ENCODE measurements around the gene GSAP. TPM values are rescaled to one million over a fixed set of nuclear protein-coding genes. Genes with fewer than 3 reads are reported as not detected.

GSAP gene
- total RNA-seq, 4 donors from 2014 or later, result 20.8 to 29.1 (median 24.4) TPM

DNA sequence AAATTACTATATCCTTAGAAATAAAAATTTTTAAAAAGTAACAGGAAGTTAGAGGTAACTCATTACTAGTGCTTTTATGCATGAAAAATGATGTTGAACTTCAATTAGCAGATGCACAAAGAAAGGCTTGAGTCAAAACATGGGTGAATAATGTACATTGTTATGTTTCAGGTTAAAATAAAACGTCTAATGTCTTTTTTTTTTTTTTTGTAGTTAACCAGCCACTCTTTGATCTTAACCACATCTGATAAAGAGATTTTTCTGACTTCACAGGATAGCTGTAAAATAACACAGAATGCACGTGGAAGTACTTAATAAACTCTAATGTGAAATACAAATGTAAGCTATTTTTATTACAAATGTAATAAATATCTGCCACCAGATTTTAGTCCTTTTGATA lies 61.7 kb downstream of the GSAP start:
- TF ChIP-seq, protein P1, sequence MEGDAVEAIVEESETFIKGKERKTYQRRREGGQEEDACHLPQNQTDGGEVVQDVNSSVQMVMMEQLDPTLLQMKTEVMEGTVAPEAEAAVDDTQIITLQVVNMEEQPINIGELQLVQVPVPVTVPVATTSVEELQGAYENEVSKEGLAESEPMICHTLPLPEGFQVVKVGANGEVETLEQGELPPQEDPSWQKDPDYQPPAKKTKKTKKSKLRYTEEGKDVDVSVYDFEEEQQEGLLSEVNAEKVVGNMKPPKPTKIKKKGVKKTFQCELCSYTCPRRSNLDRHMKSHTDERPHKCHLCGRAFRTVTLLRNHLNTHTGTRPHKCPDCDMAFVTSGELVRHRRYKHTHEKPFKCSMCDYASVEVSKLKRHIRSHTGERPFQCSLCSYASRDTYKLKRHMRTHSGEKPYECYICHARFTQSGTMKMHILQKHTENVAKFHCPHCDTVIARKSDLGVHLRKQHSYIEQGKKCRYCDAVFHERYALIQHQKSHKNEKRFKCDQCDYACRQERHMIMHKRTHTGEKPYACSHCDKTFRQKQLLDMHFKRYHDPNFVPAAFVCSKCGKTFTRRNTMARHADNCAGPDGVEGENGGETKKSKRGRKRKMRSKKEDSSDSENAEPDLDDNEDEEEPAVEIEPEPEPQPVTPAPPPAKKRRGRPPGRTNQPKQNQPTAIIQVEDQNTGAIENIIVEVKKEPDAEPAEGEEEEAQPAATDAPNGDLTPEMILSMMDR (IDR thresholded peaks at IDR 0.05), result no peak
- DNase-seq (ENCODE audit: low spot score) (no peak), ATAC-seq (ENCODE audit: low FRiP score) (no peak)

DNA sequence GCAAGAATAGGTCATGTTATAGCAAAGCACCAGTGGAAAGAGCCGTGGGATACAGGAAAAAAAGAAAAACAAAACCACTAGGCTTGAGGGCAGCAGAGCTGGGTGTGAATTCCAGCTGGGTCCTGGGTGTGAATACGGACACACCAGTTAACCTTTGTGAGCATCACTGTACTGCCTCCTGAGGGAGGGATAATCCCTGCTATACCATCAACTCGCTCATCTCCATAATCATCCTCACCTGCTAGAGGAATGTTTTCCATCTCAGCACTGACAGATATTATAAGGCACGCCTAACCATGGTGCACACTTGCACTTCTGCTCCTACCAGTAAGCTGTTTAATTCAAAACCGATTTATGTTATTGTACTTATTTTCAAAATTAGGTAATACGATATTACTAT lies 62.2 kb downstream of the GSAP start:
- ATAC-seq (ENCODE audit: low FRiP score) (no peak), DNase-seq (ENCODE audit: low spot score) (no peak)
- TF ChIP-seq, protein P1 (IDR thresholded peaks at IDR 0.05), result no peak

DNA sequence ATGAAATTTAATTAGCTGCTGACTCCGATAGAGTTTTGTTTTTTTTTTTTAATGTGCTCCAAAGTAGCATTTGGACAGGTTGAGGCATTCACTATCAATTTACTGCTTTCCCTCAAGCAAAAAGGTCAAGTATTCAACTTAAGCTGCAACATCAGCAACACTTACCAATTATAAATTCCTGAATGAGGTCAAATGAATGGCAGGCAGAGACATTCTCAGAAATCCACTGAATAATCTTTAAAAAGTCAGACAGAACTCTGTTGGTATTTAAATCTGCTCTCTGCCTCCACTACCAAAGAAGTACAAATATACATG lies 62.8 kb downstream of the GSAP start:
- TF ChIP-seq, protein P1 (IDR thresholded peaks at IDR 0.05), result no peak
- DNase-seq (ENCODE audit: low spot score), result no peak
- ATAC-seq (ENCODE audit: low FRiP score), result no peak

DNA sequence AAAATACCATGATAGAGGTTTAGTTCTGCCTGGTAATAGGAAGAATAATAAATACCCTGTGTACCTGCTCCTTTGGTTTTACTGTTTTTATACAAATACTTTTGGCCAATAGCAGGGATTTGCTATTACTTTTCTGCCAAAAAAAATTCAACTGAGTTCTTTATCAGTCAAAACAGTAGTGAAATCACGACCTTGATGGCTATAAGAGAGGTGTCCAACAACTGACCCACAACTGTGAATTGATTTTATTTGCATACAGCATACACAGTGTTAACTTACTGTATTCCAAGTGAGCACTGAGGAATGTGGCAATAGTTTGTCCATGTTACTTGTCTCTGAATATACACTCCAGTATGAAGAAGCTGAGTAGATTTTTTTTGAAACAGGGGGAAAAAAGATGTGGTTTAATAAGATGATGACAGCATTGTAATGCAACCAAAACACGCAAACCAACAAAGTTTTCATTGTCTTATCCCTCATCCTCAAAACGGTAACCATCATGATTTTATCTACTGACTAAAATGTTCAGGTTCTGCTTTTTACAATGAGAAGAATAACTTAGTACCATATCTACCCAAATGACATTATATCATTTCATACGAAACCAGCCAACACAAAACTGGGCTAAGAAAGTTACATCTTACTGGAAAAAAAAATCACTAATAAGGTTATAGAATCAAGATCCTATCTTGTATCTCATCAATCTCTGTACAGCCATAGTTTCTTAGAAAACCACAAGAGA lies 63.3 kb downstream of the GSAP start:
- DNase-seq (ENCODE audit: low spot score) (no peak), ATAC-seq (ENCODE audit: low FRiP score) (no peak)
- TF ChIP-seq, protein P1 (IDR thresholded peaks at IDR 0.05), result no peak

DNA sequence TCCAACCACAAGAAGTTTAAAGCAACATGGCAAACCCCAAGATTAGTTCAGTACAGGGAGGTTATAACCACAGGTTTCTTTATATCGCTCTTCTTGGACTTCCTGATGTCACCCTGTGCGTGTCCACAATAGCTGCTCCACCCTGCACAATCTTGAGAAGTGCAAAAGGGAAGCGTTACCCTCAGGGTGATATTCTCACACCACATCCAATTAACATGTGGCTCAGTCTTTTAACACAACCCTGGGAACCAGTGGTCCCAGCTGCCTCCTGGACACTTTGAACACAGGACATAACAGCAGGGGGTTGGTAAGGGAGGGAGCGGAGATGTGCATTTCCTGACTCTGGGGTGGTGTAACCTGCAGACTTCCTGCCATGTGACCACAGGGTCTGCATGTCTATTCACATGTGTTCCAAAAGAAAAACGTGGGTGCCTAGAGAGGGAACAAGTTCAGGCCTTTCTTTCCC lies 64.6 kb downstream of the GSAP start:
- ATAC-seq (ENCODE audit: low FRiP score), result no peak
- DNase-seq (ENCODE audit: low spot score), result no peak
- TF ChIP-seq, protein P1 (IDR thresholded peaks at IDR 0.05), result no peak

DNA sequence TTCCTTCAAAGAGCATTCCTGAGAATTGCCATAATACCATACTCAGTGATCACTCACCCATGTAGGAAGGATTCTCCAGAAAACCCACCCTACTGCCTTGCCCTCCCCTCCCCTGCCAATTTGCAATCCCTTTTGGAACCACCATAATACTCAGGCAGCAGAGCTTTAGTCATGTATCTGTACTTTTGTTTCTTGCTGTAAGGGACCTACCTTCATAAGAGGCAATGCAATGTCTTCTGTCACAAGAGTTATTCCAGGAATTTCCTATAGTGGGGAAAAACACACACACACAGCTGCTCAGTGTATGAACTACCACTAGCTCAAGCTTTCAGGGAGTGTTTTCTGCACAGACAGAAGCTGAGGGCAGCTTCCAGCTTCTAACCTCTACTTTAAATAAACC lies 67.0 kb downstream of the GSAP start:
- DNase-seq (ENCODE audit: low spot score), result no peak
- ATAC-seq (ENCODE audit: low FRiP score), result no peak
- TF ChIP-seq, protein P1 (IDR thresholded peaks at IDR 0.05), result no peak

DNA sequence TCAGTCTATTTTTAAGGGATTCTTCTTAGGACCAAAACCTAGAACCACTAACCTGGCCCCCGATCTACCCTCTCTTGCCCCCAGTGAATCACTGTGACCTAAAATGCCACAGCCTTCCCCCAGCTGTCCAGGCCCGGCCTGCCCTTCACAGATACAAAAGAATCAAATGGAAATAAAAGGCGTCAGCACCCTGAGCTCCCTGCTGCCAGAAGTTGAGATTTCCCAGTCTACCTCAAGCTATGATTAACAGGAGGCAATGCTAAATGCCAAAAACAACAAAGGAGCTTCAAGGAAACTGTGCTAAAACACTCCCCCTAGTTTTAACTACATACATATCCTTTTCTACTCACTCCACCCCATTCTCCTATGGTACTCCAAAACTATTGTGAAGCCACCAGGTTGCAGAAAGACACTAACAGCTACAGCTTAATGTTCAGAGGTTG lies 67.8 kb downstream of the GSAP start:
- DNase-seq (ENCODE audit: low spot score), result no peak
- TF ChIP-seq, protein P1 (IDR thresholded peaks at IDR 0.05), result no peak
- ATAC-seq (ENCODE audit: low FRiP score), result peak; percentile 82

Data from omental fat pad (tissue), 4 donors.